OCI-LY1 (cell line): Measurements from ENCODE around the gene NWD2.

Experiments
- CTCF ChIP-seq: fragments of 200-600 bp; sonication (generic), shearing (Covaris generic); IDR thresholded peaks from 2 replicates; pipeline ENCODE4 v1.5.1; 2017; ENCODE audit warnings: mild to moderate bottlenecking, antibody characterized with exemption, low read length, moderate library complexity, mixed read lengths
- EZH2 ChIP-seq: fragments of 200-600 bp; sonication (generic), shearing (Covaris generic); IDR thresholded peaks from 2 replicates; pipeline ENCODE4 v1.8.0; 2017; ENCODE audit warnings: borderline replicate concordance, mixed run types, mild to moderate bottlenecking, antibody characterized with exemption, low read length, moderate library complexity, mixed read lengths

- no peak for TF ChIP-seq CTCF
- TF ChIP-seq EZH2 = no peak
These were observed 144.3 kb downstream of the NWD2 start for GRCh38 chr4:37388681-37389365.
